ENCODE results near the gene IQSEC1. TPM values are rescaled to one million over a fixed set of nuclear protein-coding genes. Genes with fewer than 3 reads are reported as not detected.

The IQSEC1 gene
- total RNA-seq, 2 experiments from 2014 or later, result 36.8 to 40.4 TPM

GRCh38 chr3:12924437-12924836 lies 148.8 kb downstream of the IQSEC1 start:
- ATAC-seq (no peak), DNase-seq (no peak)
- H3K27ac Mint-ChIP-seq, result no peak overlapping the region
- H3K4me1 Mint-ChIP-seq, result peaks cover under 1% of the 10 kb centered on the region
- ChIA-PET CTCF (no interaction called here), POLR2A (no interaction called here)
- H3K27me3 Mint-ChIP-seq, result no peaks in the 10 kb centered on the region
- H3K9me3 Mint-ChIP-seq (ENCODE audit: low read depth), result no peaks in the 10 kb centered on the region
- intact Hi-C loops (cut with DNase I, micrococcal nuclease), result no loop called here
- H3K4me3 Mint-ChIP-seq, result no peak overlapping the region
- H3K36me3 Mint-ChIP-seq (ENCODE audit: low read depth), result peaks cover 9% of the 10 kb centered on the region

- no peaks in the 10 kb centered on the region for H3K4me1 Mint-ChIP-seq
- POLR2A ChIA-PET, result no interaction called here
- DNase-seq (no peak), ATAC-seq (no peak)
- no peaks in the 10 kb centered on the region for H3K27me3 Mint-ChIP-seq
- intact Hi-C loops (cut with DNase I, micrococcal nuclease), result no loop called here
- CTCF ChIA-PET, result no interaction called here
- H3K36me3 Mint-ChIP-seq (ENCODE audit: low read depth), result peaks cover 8% of the 10 kb centered on the region
- no peak overlapping the region for H3K4me3 Mint-ChIP-seq
- no peak overlapping the region for H3K27ac Mint-ChIP-seq
- H3K9me3 Mint-ChIP-seq (ENCODE audit: low read depth), result no peaks in the 10 kb centered on the region
Measured at GRCh38 chr3:12922881-12923431, 150.3 kb downstream of the IQSEC1 start.

- no peak overlapping the region for H3K4me3 Mint-ChIP-seq
- CTCF ChIA-PET, result no interaction called here
- H3K4me1 Mint-ChIP-seq, result peaks cover 3% of the 10 kb centered on the region
- no peak overlapping the region for H3K27ac Mint-ChIP-seq
- H3K27me3 Mint-ChIP-seq, result no peaks in the 10 kb centered on the region
- no peaks in the 10 kb centered on the region for H3K9me3 Mint-ChIP-seq (ENCODE audit: low read depth)
- POLR2A ChIA-PET, result no interaction called here
- ATAC-seq (no peak), DNase-seq (no peak)
- intact Hi-C loops (cut with DNase I, micrococcal nuclease), result no loop called here
- peaks cover 8% of the 10 kb centered on the region for H3K36me3 Mint-ChIP-seq (ENCODE audit: low read depth)
Measured at GRCh38 chr3:12922306-12922705, 150.9 kb downstream of the IQSEC1 start.

- POLR2A ChIA-PET, result no interaction called here
- no peak overlapping the region for H3K4me3 Mint-ChIP-seq
- CTCF ChIA-PET, result interaction anchor here (0.7 kb wide), 1 partner anchor 62 kb away, joined by 3 read pairs; no protein-coding TSS in a partner anchor
- peaks cover 9% of the 10 kb centered on the region for H3K4me1 Mint-ChIP-seq
- no peak for DNase-seq
- intact Hi-C loops (cut with DNase I, micrococcal nuclease), result no loop called here
- ATAC-seq, result no peak
- H3K9me3 Mint-ChIP-seq (ENCODE audit: low read depth), result no peaks in the 10 kb centered on the region
- H3K36me3 Mint-ChIP-seq (ENCODE audit: low read depth), result peaks cover 8% of the 10 kb centered on the region
- no peaks in the 10 kb centered on the region for H3K27me3 Mint-ChIP-seq
- H3K27ac Mint-ChIP-seq, result no peak overlapping the region
Measured at GRCh38 chr3:12921736-12922135, 151.5 kb downstream of the IQSEC1 start.

- Mint-ChIP-seq H3K27me3 (no peaks in the 10 kb centered on the region), H3K27ac (no peak overlapping the region), H3K9me3 (ENCODE audit: low read depth) (no peaks in the 10 kb centered on the region), H3K36me3 (ENCODE audit: low read depth) (peaks cover 8% of the 10 kb centered on the region), H3K4me3 (no peak overlapping the region), H3K4me1 (peaks cover 16% of the 10 kb centered on the region)
- DNase-seq (no peak), ATAC-seq (no peak)
- ChIA-PET POLR2A (no interaction called here), CTCF (no interaction called here)
- intact Hi-C loops (cut with DNase I, micrococcal nuclease), result no loop called here
Measured at GRCh38 chr3:12920967-12921366, 152.3 kb downstream of the IQSEC1 start.

GRCh38 chr3:12919205-12919604 lies 154.0 kb downstream of the IQSEC1 start:
- ATAC-seq, result no peak
- intact Hi-C loops (cut with DNase I, micrococcal nuclease), result no loop called here
- Mint-ChIP-seq H3K27me3 (no peaks in the 10 kb centered on the region), H3K36me3 (ENCODE audit: low read depth) (peaks cover 4% of the 10 kb centered on the region), H3K27ac (no peak overlapping the region), H3K4me3 (no peak overlapping the region), H3K9me3 (ENCODE audit: low read depth) (no peaks in the 10 kb centered on the region), H3K4me1 (peaks cover 16% of the 10 kb centered on the region)
- CTCF ChIA-PET, result interaction anchor here (0.9 to 1.3 kb wide), 2 partner anchors 35 to 78 kb away, joined by 3 to 4 read pairs; partner anchors contain the start of gene RPL32
- POLR2A ChIA-PET, result no interaction called here
- DNase-seq, result no peak

DNA sequence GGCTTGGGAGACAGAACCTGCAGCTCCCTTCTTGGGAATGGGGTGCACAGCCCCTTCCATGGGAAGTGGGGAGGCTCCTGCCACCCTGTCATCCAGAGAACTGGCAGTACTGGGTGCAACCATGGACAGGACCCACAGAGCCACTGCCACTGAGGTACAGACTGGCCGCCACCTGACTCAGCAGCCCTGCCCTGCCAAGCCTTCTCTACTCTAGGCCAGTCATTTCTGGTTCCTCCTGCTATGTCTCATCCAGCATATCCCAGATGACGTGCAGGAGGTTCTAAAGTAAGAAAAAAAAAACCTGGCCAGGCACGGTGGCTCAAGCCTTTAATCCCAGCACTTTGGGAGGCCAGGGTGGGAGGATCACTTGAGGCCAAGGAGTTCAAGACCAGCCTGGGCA lies 155.0 kb downstream of the IQSEC1 start:
- ATAC-seq (peak; percentile 57), DNase-seq (no peak)
- H3K4me1 Mint-ChIP-seq, result peaks cover 16% of the 10 kb centered on the region
- no peak overlapping the region for H3K4me3 Mint-ChIP-seq
- no peaks in the 10 kb centered on the region for H3K9me3 Mint-ChIP-seq (ENCODE audit: low read depth)
- H3K36me3 Mint-ChIP-seq (ENCODE audit: low read depth), result peaks cover 3% of the 10 kb centered on the region
- H3K27ac Mint-ChIP-seq, result no peak overlapping the region
- ChIA-PET CTCF (interaction anchor here (0.6 to 1.3 kb wide), 3 partner anchors 27 to 89 kb away, joined by 3 read pairs; no protein-coding TSS in a partner anchor), POLR2A (no interaction called here)
- no peaks in the 10 kb centered on the region for H3K27me3 Mint-ChIP-seq
- intact Hi-C loops (cut with DNase I, micrococcal nuclease), result no loop called here

GRCh38 chr3:12916159-12916558 lies 157.1 kb downstream of the IQSEC1 start:
- Mint-ChIP-seq H3K27me3 (no peaks in the 10 kb centered on the region), H3K36me3 (ENCODE audit: low read depth) (peaks cover 5% of the 10 kb centered on the region), H3K27ac (no peak overlapping the region), H3K4me1 (peaks cover 16% of the 10 kb centered on the region), H3K9me3 (ENCODE audit: low read depth) (no peaks in the 10 kb centered on the region), H3K4me3 (no peak overlapping the region)
- intact Hi-C loops (cut with DNase I, micrococcal nuclease), result no loop called here
- ATAC-seq (peak; percentile 52), DNase-seq (peak; percentile 25)
- CTCF ChIA-PET, result interaction anchor here (1.0 kb wide), 1 partner anchor 8 kb away, joined by 3 read pairs; no protein-coding TSS in a partner anchor
- POLR2A ChIA-PET, result no interaction called here

GRCh38 chr3:12914088-12914487 lies 159.1 kb downstream of the IQSEC1 start:
- H3K9me3 Mint-ChIP-seq (ENCODE audit: low read depth), result no peaks in the 10 kb centered on the region
- H3K4me3 Mint-ChIP-seq, result no peak overlapping the region
- H3K36me3 Mint-ChIP-seq (ENCODE audit: low read depth), result peaks cover 10% of the 10 kb centered on the region
- no peak overlapping the region for H3K27ac Mint-ChIP-seq
- ChIA-PET CTCF (no interaction called here), POLR2A (no interaction called here)
- peaks cover 16% of the 10 kb centered on the region for H3K4me1 Mint-ChIP-seq
- DNase-seq, result no peak
- intact Hi-C loops (cut with DNase I, micrococcal nuclease), result no loop called here
- H3K27me3 Mint-ChIP-seq, result no peaks in the 10 kb centered on the region
- ATAC-seq, result no peak

GRCh38 chr3:12911881-12912415 lies 161.3 kb downstream of the IQSEC1 start:
- ChIA-PET POLR2A (no interaction called here), CTCF (no interaction called here)
- Mint-ChIP-seq H3K27me3 (no peaks in the 10 kb centered on the region), H3K27ac (no peak overlapping the region), H3K36me3 (ENCODE audit: low read depth) (peaks cover 17% of the 10 kb centered on the region), H3K4me3 (no peak overlapping the region), H3K4me1 (peaks cover 10% of the 10 kb centered on the region), H3K9me3 (ENCODE audit: low read depth) (no peaks in the 10 kb centered on the region)
- DNase-seq (no peak), ATAC-seq (no peak)
- intact Hi-C loops (cut with DNase I, micrococcal nuclease), result no loop called here

GRCh38 chr3:12910356-12911099 lies 162.7 kb downstream of the IQSEC1 start:
- ChIA-PET CTCF (interaction anchor here (1.2 kb wide), 1 partner anchor 14 kb away, joined by 4 read pairs; no protein-coding TSS in a partner anchor), POLR2A (no interaction called here)
- DNase-seq, result no peak
- Mint-ChIP-seq H3K27ac (no peak overlapping the region), H3K36me3 (ENCODE audit: low read depth) (peaks cover 17% of the 10 kb centered on the region), H3K9me3 (ENCODE audit: low read depth) (no peaks in the 10 kb centered on the region), H3K4me1 (no peaks in the 10 kb centered on the region), H3K27me3 (no peaks in the 10 kb centered on the region), H3K4me3 (no peak overlapping the region)
- intact Hi-C loops (cut with DNase I, micrococcal nuclease), result no loop called here
- ATAC-seq, result no peak

DNA sequence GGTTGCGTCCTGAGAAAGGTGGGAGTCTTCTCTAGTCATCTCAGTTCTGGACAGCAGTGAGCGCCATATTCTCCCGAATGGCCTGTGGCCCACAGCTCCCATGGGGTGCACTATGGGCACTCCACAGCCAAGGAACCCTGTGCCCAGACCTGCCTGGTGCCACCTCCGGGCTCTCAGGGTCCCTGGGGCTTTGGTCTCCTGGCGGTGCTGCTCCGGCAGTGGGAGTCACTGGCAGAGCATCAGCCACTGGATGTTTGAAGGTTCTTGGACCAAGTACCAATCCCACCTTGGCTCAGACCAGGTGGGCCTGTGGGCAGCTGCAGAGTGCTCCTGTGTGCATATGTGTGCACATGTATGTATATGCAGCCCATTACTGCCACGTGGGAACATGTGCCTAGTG lies 163.5 kb downstream of the IQSEC1 start:
- H3K4me3 Mint-ChIP-seq, result no peak overlapping the region
- CTCF ChIA-PET, result no interaction called here
- intact Hi-C loops (cut with DNase I, micrococcal nuclease), result no loop called here
- POLR2A ChIA-PET, result no interaction called here
- no peaks in the 10 kb centered on the region for H3K27me3 Mint-ChIP-seq
- no peaks in the 10 kb centered on the region for H3K9me3 Mint-ChIP-seq (ENCODE audit: low read depth)
- H3K4me1 Mint-ChIP-seq, result no peaks in the 10 kb centered on the region
- H3K36me3 Mint-ChIP-seq (ENCODE audit: low read depth), result peaks cover 18% of the 10 kb centered on the region
- ATAC-seq (no peak), DNase-seq (no peak)
- no peak overlapping the region for H3K27ac Mint-ChIP-seq

Data from activated CD4-positive, alpha-beta T cell treated with anti-CD3 and anti-CD28 coated beads for 36 hours (primary cell).